ENCODE data around the gene WDR87. TPM values are rescaled to one million over a fixed set of nuclear protein-coding genes. Genes with fewer than 3 reads are reported as not detected.

The WDR87 gene
- not detected for total RNA-seq

DNA sequence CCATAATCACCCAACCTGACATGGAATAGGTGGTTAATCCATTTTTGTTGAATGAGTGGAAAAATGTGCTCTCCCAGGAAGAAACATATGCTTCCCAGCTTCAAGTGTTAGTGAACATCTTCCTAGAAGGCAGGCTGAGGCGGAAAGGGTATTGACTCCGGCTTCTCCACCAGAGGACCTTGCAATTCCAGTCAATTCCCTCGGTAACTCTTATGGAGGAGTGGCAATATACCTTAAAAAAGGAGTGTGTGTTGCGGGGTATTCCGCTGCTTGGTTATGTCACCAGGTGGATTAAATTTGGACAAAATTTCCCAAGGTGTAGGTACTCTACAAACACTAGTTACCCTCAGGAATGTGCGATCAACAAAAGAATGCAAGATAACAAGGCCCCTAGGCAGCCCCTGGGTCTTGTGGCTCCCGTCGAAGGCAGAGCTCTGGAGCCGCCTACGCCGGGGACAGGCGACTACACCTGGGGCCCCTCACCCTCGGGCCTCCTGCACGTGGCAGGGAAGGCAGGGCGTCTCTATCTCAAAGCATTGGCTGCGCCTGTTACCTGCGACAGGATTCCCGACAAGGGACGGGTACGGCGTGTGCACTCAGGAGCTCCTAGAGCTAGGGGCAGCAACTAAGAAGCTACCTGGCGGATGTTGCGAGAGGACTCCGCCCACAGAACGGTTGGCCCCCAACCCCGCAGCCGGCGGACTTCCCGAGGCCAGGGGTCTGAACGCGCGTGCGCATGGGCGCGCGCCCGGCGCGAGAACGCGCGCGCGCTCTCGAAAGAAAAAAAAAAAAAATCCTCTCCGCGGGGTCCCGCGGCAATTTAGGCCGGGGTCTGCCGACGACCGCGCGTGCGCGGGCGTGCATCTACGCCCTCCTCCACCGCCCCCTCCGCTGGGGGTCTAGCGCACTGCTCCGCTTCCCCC lies at the start of gene WDR87:
Gene WDR87, minus strand, starts transcription at position 649 of the 923 bp plus-strand sequence. CDS start 8,355 bp downstream, outside the sequence.
- no peak for FAIRE-seq
- peak in 1 of 2 donors; percentile 44 for DNase-seq (ENCODE audit: low spot score in 2 of 2)

DNA sequence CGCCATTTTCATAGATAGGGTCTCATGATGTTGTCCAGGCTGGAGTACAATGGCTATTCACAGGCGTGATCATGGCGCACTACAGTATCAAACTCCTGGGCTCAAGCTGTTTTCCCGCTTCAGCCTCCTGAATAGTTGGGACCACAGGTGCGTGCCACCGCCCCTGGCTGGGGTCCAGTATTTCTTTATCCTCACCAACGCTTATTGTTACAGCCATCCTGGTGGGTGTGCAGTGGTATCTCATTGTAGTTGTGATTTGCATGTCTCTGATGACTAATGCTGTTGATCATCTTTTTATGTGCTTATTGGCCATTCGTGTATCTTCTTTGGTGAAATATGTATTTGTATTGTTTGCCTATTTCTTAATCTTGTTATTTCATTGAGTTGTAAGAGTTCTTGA lies 49.6 kb upstream of the WDR87 start:
- FAIRE-seq: no peak
- DNase-seq (ENCODE audit: low spot score in 2 of 2): no peak

- FAIRE-seq (no peak), DNase-seq (ENCODE audit: low spot score in 2 of 2) (no peak)
These were observed 48.1 kb upstream of the WDR87 start for GRCh38 chr19:37954421-37954874.

GRCh38 chr19:37953918-37954303 lies 47.5 kb upstream of the WDR87 start:
- FAIRE-seq: no peak

GRCh38 chr19:37953171-37953917 lies 47.0 kb upstream of the WDR87 start:
- no peak for DNase-seq (ENCODE audit: low spot score in 2 of 2)
- FAIRE-seq: no peak

More at GRCh38 chr19:37953918-37954303, 47.5 kb upstream of the WDR87 start:
- no peak for DNase-seq (ENCODE audit: low spot score in 2 of 2)

- DNase-seq (ENCODE audit: low spot score in 2 of 2): no peak
- FAIRE-seq: no peak
These were observed 45.4 kb upstream of the WDR87 start for GRCh38 chr19:37951816-37952210.

DNA sequence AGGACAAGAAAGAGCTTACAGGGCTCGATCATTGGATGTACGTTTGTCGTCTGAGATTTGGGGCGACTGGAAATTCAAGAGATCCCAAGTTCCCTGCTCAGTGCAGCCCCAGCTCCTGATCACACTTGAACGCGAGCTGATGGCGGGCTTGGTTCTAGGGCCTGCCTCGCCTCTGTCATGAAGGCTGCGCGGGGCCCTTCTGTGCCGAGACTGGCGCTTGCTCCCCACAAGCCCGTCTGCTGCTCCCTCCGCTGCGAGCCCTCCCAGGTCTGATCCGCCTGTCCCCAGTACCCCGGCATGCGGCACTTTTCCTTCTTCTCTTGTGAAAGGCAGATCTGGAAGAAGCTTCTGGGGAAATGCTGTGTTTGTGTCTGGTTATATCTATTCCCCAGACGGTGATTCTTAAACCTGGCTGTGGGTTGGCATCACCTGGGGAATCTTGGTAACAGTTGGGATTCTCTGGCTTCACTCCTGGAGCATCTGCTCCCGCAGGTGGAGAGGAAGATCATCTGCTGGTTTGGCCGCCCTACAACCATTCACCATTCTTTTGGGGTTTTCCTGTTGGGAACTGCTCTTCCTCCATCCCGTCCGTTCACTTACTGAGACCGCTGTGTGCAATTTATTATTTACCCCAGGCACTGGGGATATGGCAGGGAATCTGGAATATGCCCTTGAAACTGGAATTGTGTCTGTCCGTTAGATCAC lies 44.2 kb upstream of the WDR87 start:
- DNase-seq (ENCODE audit: low spot score in 2 of 2) (no peak), FAIRE-seq (no peak)

DNA sequence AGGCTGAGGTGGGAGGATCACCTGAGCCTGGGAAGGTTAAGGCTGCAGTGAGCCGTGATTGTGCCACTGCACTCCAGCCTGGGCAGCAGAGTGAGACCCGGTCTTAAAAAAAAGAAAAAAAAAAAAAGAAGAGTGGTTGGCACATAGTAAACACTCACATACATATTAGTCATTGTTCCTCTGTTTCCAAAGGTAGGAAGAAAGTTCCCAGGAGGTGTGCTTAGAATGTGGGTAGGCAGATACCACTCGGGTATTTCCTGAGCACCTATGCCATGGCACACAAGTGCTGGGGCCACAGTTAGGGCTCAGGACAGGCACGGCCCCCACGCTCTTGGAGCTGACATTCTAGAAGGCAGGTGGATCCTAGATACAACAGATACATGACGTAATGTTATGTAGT lies 42.0 kb upstream of the WDR87 start:
- no peak for FAIRE-seq

GRCh38 chr19:37947778-37948177 lies 41.4 kb upstream of the WDR87 start:
- DNase-seq (ENCODE audit: low spot score in 2 of 2) (no peak), FAIRE-seq (no peak)

More for the DNA sequence above, 42.0 kb upstream of the WDR87 start:
- DNase-seq (ENCODE audit: low spot score in 2 of 2): no peak

GRCh38 chr19:37946132-37946531 lies 39.7 kb upstream of the WDR87 start:
- DNase-seq (ENCODE audit: low spot score in 2 of 2) (no peak), FAIRE-seq (no peak)

DNA sequence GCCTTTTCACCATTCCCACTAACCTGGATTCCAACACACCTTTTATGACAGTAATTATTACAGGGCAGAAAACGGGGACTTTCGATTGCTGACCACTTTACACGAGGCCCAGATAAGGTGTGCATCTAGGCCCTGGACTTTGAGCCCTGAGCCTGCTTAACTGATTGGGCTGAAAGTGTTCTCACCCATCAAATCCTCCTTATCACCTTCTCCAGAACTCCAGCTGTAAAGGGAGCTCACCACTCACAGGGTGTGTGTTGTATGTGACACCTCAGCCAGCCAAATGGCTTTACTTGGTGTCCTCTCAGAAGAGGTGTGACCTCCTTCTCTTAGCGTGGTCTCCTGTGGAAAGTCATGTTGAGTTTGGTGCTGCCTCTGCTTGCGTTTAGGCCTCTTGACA lies 37.1 kb upstream of the WDR87 start:
- no peak for DNase-seq (ENCODE audit: low spot score in 2 of 2)
- FAIRE-seq: no peak

GRCh38 chr19:37942516-37942902 lies 36.1 kb upstream of the WDR87 start:
- DNase-seq (ENCODE audit: low spot score in 2 of 2) (no peak), FAIRE-seq (no peak)

DNA sequence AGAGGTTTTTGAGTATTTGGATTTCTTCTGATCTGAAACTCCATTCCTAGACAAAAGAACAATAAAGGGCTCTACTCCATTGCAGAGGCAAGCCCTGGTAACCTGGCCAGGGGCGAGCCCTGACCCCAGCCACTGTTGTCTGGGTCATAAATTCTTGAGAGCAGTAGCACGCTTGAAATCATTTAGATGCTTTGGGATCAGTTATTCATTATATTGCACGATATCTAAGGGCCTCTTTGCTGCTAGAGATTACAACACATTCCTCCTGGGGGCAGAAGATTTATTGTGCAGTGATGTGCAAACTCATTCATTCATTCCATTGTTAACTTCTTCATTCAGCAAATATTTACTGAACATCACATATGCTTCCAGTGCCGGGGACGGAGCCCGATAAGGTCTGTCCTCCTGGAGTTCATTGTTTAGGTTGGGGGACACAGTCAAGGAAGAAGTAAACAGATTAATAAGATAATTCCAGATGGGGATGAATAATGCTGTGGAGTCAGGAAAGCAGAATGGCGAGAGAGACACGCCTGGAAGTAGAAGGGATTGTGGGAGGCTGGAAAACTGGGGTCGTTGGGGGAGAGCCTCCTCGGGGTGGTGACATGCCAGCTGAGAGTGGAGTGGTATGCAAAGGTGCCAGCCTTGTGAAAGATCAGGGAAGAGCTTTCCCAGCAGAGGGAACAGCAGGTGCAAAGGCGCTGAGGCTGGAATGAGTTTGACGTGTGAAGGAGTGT lies 35.6 kb upstream of the WDR87 start:
- FAIRE-seq (no peak), DNase-seq (ENCODE audit: low spot score in 2 of 2) (no peak)

- no peak for DNase-seq (ENCODE audit: low spot score in 2 of 2)
- no peak for FAIRE-seq
These were observed 32.0 kb upstream of the WDR87 start for GRCh38 chr19:37938353-37938752.

DNA sequence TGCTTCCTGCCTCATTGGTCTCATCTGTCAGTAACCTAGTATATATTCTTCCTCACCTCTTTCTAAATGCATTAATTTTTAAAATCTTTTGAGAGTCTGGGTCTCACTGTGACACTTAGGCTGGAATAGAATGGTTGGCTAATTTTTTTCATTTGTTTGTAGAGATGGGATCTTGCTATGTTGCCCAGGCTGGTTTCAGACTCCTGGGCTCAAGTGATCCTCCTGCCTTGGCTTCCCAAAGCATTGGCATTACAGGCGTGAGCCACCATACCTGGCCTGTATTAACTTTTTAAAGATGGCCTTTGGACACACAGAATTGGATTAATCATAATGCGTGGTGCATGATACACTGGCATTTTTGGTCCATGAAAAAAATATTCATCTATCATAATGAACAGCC lies 30.5 kb upstream of the WDR87 start:
- DNase-seq (ENCODE audit: low spot score in 2 of 2): no peak
- no peak for FAIRE-seq

DNA sequence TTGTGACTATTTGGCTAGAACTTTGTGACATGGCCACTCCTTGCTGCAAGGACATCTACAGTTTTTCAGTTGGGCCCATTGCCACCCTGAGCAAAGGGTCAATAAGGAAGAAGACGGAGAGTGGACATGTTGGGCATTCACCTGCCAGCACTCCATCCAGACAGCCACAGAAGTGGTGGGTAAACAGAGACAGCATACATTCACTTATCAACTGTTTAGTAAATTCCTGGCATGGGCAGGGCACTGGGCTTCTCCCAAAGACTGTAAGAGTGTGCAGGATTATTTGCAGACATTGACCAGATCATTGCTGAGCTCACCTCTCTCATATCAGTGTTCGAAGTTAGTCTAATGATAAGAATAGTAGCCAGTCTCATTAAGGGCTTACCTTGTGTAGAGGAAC lies 29.8 kb upstream of the WDR87 start:
- no peak for FAIRE-seq
- DNase-seq (ENCODE audit: low spot score in 2 of 2): no peak

- FAIRE-seq: no peak
- DNase-seq (ENCODE audit: low spot score in 2 of 2): no peak
These were observed 28.9 kb upstream of the WDR87 start for GRCh38 chr19:37935341-37935740.

- no peak for FAIRE-seq
- no peak for DNase-seq (ENCODE audit: low spot score in 2 of 2)
These were observed 27.6 kb upstream of the WDR87 start for GRCh38 chr19:37933937-37934358.

DNA sequence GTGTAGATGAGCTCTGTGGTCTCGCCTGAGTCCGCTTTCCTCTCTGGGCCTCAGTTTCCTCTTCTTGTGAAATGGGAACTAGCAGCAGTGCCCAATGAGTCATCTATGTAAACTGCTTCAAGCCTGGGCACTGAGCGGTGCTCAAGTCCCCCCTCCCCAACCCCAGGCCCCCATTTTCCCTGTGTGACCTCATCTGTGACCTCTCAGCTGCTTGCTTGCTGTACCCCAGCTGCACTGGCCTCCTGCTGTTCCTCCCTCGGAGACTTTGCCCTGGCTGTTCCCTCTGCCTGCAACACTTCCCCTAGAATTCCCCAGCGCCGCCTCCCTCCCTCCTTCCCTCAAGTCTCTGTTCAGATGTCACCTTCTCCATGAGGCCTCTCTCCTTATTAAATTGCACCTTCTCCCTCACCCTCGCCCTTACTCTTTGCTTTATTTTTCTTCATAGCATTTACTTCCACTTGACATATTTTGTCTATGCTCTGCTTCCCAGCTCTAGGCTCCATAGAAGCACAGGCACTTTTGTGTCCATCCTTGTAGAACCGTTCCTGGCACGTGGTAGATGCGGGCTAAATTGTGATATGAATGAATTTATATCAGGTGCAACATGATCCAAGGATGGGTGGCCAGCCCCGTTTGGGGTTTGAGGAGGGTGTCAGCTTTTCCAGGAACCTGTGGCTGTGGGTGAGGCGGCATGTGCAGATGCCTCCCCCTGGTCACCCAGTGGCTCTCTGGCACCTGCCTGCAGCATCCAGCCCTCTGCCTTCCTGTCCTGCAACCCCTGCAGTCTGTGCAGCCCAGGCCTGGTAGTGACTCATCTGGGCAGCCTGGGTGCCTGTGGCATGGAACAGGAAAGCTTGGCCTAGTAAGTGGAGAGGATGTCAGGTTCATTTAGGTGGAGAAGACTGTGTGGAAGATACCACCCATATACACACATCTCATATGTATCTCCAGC lies 26.9 kb upstream of the WDR87 start:
- no peak for FAIRE-seq
- no peak for DNase-seq (ENCODE audit: low spot score in 2 of 2)

Measured in frontal cortex (tissue), 4 donors.